ENCODE measurements around the gene PRKCI.

Gene PRKCI

DNA sequence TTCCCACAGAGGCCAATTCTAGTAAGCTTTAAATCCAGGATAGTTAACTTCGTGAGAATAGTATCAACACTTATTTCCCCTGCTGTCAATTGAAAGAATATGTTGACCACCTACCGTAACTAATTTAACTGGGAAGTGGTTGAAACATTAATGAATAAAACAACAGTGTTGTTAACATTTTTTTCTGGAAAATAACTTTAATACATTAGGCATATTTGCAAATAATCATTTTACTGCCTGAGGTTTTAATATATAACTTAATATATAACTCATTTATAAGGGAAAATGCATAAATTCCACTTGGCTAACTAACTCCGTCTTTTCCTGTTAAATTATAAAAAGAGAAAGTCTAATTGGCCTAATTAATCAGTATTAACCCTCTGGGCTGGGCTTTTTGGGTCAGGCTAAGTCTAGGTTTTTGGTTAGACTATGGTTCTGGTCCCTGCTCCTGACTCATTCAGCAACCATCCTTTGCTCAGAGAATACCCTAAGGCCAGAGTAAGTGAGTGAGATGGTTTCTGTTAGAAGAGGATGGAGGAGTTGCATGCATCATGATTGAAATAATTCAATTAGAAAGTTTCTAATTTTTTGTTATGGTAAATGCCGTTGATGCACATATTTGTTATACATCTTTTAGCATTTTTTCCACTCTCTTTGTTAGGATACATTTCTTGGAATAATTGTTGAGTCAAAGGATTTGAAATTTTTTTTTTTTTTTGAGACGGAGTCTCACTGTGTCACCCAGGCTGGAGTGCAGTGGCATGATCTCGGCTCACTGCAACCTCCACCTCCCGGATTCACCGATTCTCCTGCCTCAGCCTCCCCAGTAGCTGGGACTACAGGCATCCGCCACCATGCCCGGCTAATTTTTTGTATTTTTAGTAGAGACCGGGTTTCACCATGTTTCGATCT is 124.5 kb downstream of the PRKCI start:
- no peak for DNase-seq (ENCODE audit: low read depth)

- no peak for DNase-seq (ENCODE audit: low read depth)
Observed at GRCh38 chr3:170350515-170351413, 128.5 kb downstream of the PRKCI start.

- no peak for DNase-seq (ENCODE audit: low read depth)
Observed at GRCh38 chr3:170352936-170353335, 130.7 kb downstream of the PRKCI start.

DNA sequence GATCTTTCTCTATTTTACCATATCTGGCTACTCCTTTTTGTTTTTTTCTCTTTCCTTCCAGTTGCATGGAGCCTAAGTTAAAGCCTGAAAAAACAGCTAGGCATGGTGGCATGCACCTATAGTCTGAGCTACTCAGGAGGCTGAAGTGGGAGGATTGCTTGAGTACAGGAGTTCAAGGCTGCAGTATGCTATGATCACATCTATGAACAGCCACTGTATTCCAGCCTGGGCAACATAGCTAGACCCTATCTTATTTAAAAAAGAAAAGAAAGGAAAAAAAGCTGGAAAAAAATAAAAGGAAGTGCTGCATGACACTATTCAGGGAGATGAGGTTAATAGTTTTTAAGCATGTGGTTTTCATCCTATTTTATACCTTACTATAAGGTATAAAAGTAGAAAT is 131.3 kb downstream of the PRKCI start:
- DNase-seq (ENCODE audit: low read depth) = no peak

DNA sequence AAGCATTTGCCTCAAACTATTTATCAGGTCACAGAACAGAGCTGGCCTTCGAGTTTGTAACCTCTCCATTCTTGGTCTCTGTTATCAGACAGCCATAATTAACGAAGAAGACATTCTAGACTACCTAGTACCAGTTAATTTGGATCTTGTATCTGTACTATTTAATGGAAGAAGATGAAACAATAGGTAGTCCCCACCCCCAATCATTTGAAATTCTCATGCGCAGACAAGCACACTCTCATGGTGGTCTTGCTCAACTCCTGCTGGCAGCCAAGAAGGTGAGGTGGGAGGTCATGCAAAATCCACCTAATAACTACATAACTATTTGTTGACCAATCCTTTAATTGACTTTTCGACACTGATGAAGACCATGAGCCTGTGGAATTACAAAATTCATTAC is 132.5 kb downstream of the PRKCI start:
- no peak for DNase-seq (ENCODE audit: low read depth)
